PC-9 (cell line): ENCODE data around the gene SHTN1. TPM values are rescaled to one million over a fixed set of nuclear protein-coding genes. Genes with fewer than 3 reads are reported as not detected.

Experiments used
- BruUV-seq: library from RNA; stranded (reverse); fragments of 400-500 nt; replicated peaks from 2 replicates; lab custom pipeline; 2021; lab: Mats Ljungman, UMichigan
- CTCF ChIA-PET: fragments of 300-600 bp; sonication (Branson Sonifier 250); formaldehyde crosslinking; loops from one replicate; lab custom pipeline; 2022; ENCODE audit warnings: antibody characterized with exemption; lab: Charles Lee
- POLR2A ChIA-PET: fragments of 300-600 bp; sonication (Branson Sonifier 250); formaldehyde crosslinking; loops from one replicate; lab custom pipeline; 2022; ENCODE audit warnings: antibody characterized with exemption; ENCODE audit not compliant: unreplicated experiment; lab: Charles Lee
- DNase-seq, 2 experiments: peaks; one replicate each; pipeline versions ENCODE4 v3.0.0 to v3.0.0-alpha.2; 2015 to 2022; ENCODE audit warnings: mixed read lengths in 1 of 2
- H2AFZ ChIP-seq: fragments of 200-600 bp; sonication (generic); 2 replicates; pipeline ENCODE4 v1.8.1; 2017; ENCODE audit warnings: antibody characterized with exemption
- H3F3A ChIP-seq: fragments of 200-600 bp; sonication (generic); 2 replicates; pipeline ENCODE4 v1.8.1; 2017; ENCODE audit warnings: antibody characterized with exemption, mild to moderate bottlenecking, low read depth; ENCODE audit not compliant: insufficient read depth
- H3K27ac ChIP-seq: fragments of 200-600 bp; sonication (generic); 2 replicates; pipeline ENCODE4 v1.6.1; 2016; ENCODE audit warnings: mixed run types
- H3K27me3 ChIP-seq: fragments of 200-600 bp; sonication (generic); 2 replicates; pipeline ENCODE4 v1.6.1; 2016; ENCODE audit warnings: low read depth, mixed run types; ENCODE audit not compliant: insufficient read depth
- H3K36me3 ChIP-seq: fragments of 200-600 bp; sonication (generic); 2 replicates; pipeline ENCODE4 v1.6.1; 2016; ENCODE audit warnings: low read depth, mixed run types
- H3K4me1 ChIP-seq: fragments of 200-600 bp; sonication (generic); replicated peaks from 2 replicates; pipeline ENCODE4 v1.6.1; 2016; ENCODE audit warnings: mixed run types; ENCODE audit not compliant: insufficient read depth
- H3K4me2 ChIP-seq: fragments of 200-600 bp; sonication (generic); 2 replicates; pipeline ENCODE4 v1.6.1; 2017; ENCODE audit warnings: mixed run types
- H3K4me3 ChIP-seq: fragments of 200-600 bp; sonication (generic); 2 replicates; pipeline ENCODE4 v1.6.1; 2016; ENCODE audit warnings: mixed run types
- H3K79me2 ChIP-seq: fragments of 200-600 bp; sonication (generic); 2 replicates; pipeline ENCODE4 v1.6.1; 2017; ENCODE audit warnings: low read depth, mixed run types
- H3K9me2 ChIP-seq: fragments of 200-600 bp; sonication (generic); 2 replicates; pipeline ENCODE4 v1.8.1; 2017; ENCODE audit warnings: mild to moderate bottlenecking; ENCODE audit not compliant: insufficient read depth
- H3K9me3 ChIP-seq: fragments of 200-600 bp; sonication (generic); 2 replicates; pipeline ENCODE4 v1.8.1; 2016; ENCODE audit warnings: low read depth; ENCODE audit not compliant: insufficient read depth
- H4K20me1 ChIP-seq: fragments of 200-600 bp; sonication (generic); 2 replicates; pipeline ENCODE4 v1.8.1; 2017; ENCODE audit not compliant: insufficient read depth
- CTCF ChIP-seq: fragments of 200-600 bp; sonication (generic); conservative IDR thresholded peaks from 2 replicates; pipeline ENCODE4 v1.6.1; 2017; ENCODE audit warnings: mixed run types, antibody characterized with exemption, mild to moderate bottlenecking, moderate library complexity
- EZH2 ChIP-seq: fragments of 200-600 bp; sonication (generic); IDR thresholded peaks from 2 replicates; pipeline ENCODE4 v1.8.0; 2017; ENCODE audit warnings: antibody characterized with exemption, low read depth
- intact Hi-C: fragments of 100-400 bp; cut with micrococcal nuclease; formaldehyde crosslinking; loops from one replicate; pipeline ENCODE4 v1.10.0; 2022; ENCODE audit not compliant: unreplicated experiment
- total RNA-seq: library from RNA; stranded (reverse); gene quantifications from 2 replicates; pipeline ENCODE4 v1.2.3, GENCODE V29; 2021

SHTN1 gene
- total RNA-seq, 1 experiment from 2014 or later = 33.6 TPM

GRCh38 chr10:116864436-116864835 lies 140.6 kb downstream of the SHTN1 start:
- no peaks in the 10 kb centered on the region for H3K9me3 ChIP-seq
- POLR2A ChIA-PET = no interaction called here
- no peaks in the 10 kb centered on the region for H4K20me1 ChIP-seq
- no peaks in the 10 kb centered on the region for H3K27me3 ChIP-seq
- H3K4me1 ChIP-seq = no peaks in the 10 kb centered on the region
- no peak overlapping the region for H3K4me3 ChIP-seq
- no TSS peak for BruUV-seq
- H2AFZ ChIP-seq = no peak overlapping the region
- CTCF ChIA-PET = interaction anchor here (0.7 kb wide), 1 partner anchor 71 kb away, joined by 4 read pairs; no protein-coding TSS in a partner anchor
- H3K27ac ChIP-seq = no peak overlapping the region
- no peaks in the 10 kb centered on the region for H3F3A ChIP-seq
- no peaks in the 10 kb centered on the region for H3K36me3 ChIP-seq
- TF ChIP-seq CTCF = no peak
- no peak for TF ChIP-seq EZH2
- intact Hi-C loops = no loop called here
- H3K79me2 ChIP-seq = no peaks in the 10 kb centered on the region
- no peaks in the 10 kb centered on the region for H3K9me2 ChIP-seq
- no peak overlapping the region for H3K4me2 ChIP-seq
- no peak for DNase-seq

GRCh38 chr10:116861796-116862195 lies 143.2 kb downstream of the SHTN1 start:
- Histone ChIP-seq H2AFZ (no peak overlapping the region), H3K4me3 (no peak overlapping the region), H3K4me2 (no peak overlapping the region), H3K9me2 (no peaks in the 10 kb centered on the region), H3K4me1 (no peaks in the 10 kb centered on the region), H3K9me3 (no peaks in the 10 kb centered on the region), H3K36me3 (no peaks in the 10 kb centered on the region), H3K79me2 (no peaks in the 10 kb centered on the region), H3K27me3 (no peaks in the 10 kb centered on the region), H4K20me1 (no peaks in the 10 kb centered on the region), H3F3A (no peaks in the 10 kb centered on the region), H3K27ac (no peak overlapping the region)
- ChIA-PET CTCF (no interaction called here), POLR2A (no interaction called here)
- BruUV-seq = no TSS peak
- TF ChIP-seq EZH2 (no peak), CTCF (no peak)
- intact Hi-C loops = no loop called here
- no peak for DNase-seq

- Histone ChIP-seq H3K27ac (no peak overlapping the region), H3K36me3 (no peaks in the 10 kb centered on the region), H3K9me2 (no peaks in the 10 kb centered on the region), H3K9me3 (peaks cover 4% of the 10 kb centered on the region; the same call in 1 of the 2 replicates), H3K79me2 (no peaks in the 10 kb centered on the region), H3K27me3 (no peaks in the 10 kb centered on the region), H3K4me1 (peaks cover 5% of the 10 kb centered on the region), H3K4me3 (no peak overlapping the region), H3F3A (no peaks in the 10 kb centered on the region), H2AFZ (no peak overlapping the region), H4K20me1 (no peaks in the 10 kb centered on the region), H3K4me2 (no peak overlapping the region)
- no TSS peak for BruUV-seq
- CTCF ChIA-PET = no interaction called here
- POLR2A ChIA-PET = no interaction called here
- intact Hi-C loops = no loop called here
- TF ChIP-seq EZH2 (no peak), CTCF (no peak)
- no peak for DNase-seq
Measured at GRCh38 chr10:116857156-116857555, 147.8 kb downstream of the SHTN1 start.
